Sigmoid colon (tissue), 7 donors: Measurements from ENCODE around the gene FOXQ1. TPM values are rescaled to one million over a fixed set of nuclear protein-coding genes. Genes with fewer than 3 reads are reported as not detected.

ENCODE experiments used
- DNase-seq: peaks from one replicate; pipeline ENCODE4 v3.0.0-alpha.2; 2019
- H3K27ac ChIP-seq, 4 donors: fragments of 200-600 bp; sonication (generic); one replicate each; pipeline ENCODE4 v1.5.1; 2016 to 2019; ENCODE audit warnings: mild to moderate bottlenecking in 1 of 4
- H3K27me3 ChIP-seq, 3 donors: fragments of 200-600 bp; sonication (generic); one replicate each; pipeline ENCODE4 v1.5.1; 2019; ENCODE audit warnings: mild to moderate bottlenecking in 1 of 3
- H3K36me3 ChIP-seq, 4 donors: fragments of 200-600 bp; sonication (generic); one replicate each; pipeline ENCODE4 v1.5.1; 2016 to 2019
- H3K4me1 ChIP-seq, 4 donors: fragments of 200-600 bp; sonication (generic); one replicate each; pipeline ENCODE4 v1.5.1; 2017 to 2019
- H3K4me3 ChIP-seq, 4 donors: fragments of 200-600 bp; sonication (generic); one replicate each; pipeline ENCODE4 v1.5.1; 2017 to 2019; ENCODE audit warnings: mild to moderate bottlenecking in 2 of 4, moderate library complexity in 1 of 4
- H3K9me3 ChIP-seq, 4 donors: fragments of 200-600 bp in 3 of 4; sonication (generic) in 3 of 4; one replicate each; pipeline versions ENCODE4 v1.5.1 to v1.6.1; 2013 to 2019
- CTCF ChIP-seq, 4 experiments: fragments of 450-650 bp in 3 of 4; fragments of 200-600 bp in 1 of 4; IDR thresholded peaks; one replicate each; pipeline ENCODE4 v1.5.1; 2016 to 2019; ENCODE audit warnings: antibody characterized with exemption in 4 of 4, mild to moderate bottlenecking in 3 of 4, moderate library complexity in 2 of 4
- EP300 ChIP-seq, 4 donors: sonication (generic); formaldehyde crosslinking; IDR thresholded peaks; one replicate each; pipeline ENCODE4 v1.6.1; 2017; ENCODE audit warnings: antibody characterized with exemption in 4 of 4
- POLR2A ChIP-seq, 2 donors: fragments of 450-650 bp; IDR thresholded peaks; one replicate each; pipeline ENCODE4 v1.6.1; 2016; ENCODE audit warnings: antibody characterized with exemption in 2 of 2, mild to moderate bottlenecking in 2 of 2, moderate library complexity in 2 of 2
- POLR2AphosphoS5 ChIP-seq, 4 donors: sonication (generic); formaldehyde crosslinking; IDR thresholded peaks; one replicate each; pipeline ENCODE4 v1.6.1; 2017; ENCODE audit warnings: antibody characterized with exemption in 4 of 4
- WGBS, 2 donors: extraction: QIAGEN DNeasy Blood & Tissue Kit; methylation state at CpG; one replicate each; pipeline ENCODE4 v1.1.7; 2013; 5-methylcytosine and 5-hydroxymethylcytosine counted together
- intact Hi-C: fragments of 100-400 bp; cut with DNase I; formaldehyde crosslinking; loops from one replicate; pipeline ENCODE4 v1.15.1; 2023
- polyA plus RNA-seq, 3 donors: library from polyadenylated mRNA; stranded (reverse); fragments of 200-250 nt; gene quantifications; one replicate each; pipeline ENCODE4 v1.2.3, GENCODE V29; 2013
- total RNA-seq, 4 donors: library from RNA; depleted of rRNA; stranded (reverse); fragments of >200 nt; gene quantifications; one replicate each; pipeline ENCODE4 v1.1.0, GENCODE V29; 2016
- donor health status: healthy with polysubstance abuse.
- donor health status: Bipolar disorder and iron deficiency.
- donor health status: healthy.

FOXQ1 gene
- total and polyA plus RNA-seq, 7 donors = 0.33 to 0.60 (median 0.34) TPM; not detected in 4

GRCh38 chr6:1313767-1314503, 2.0 kb downstream of the FOXQ1 start:
- no peak for TF ChIP-seq POLR2A (IDR thresholded peaks at IDR 0.05)
- TF ChIP-seq CTCF (IDR thresholded peaks at IDR 0.05) = peak in 1 of 4 experiments; percentile 33

GRCh38 chr6:1314617-1315016, 2.7 kb downstream of the FOXQ1 start:
- peaks cover 20 to 66% (median 50%) of the 10 kb centered on the region in 3 donors for H3K27me3 ChIP-seq

More at GRCh38 chr6:1313767-1314503, 2.0 kb downstream of the FOXQ1 start:
- Histone ChIP-seq H3K27me3 (peaks cover 20 to 71% (median 50%) of the 10 kb centered on the region in 3 donors), H3K4me3 (peak overlapping the region in 3 of 4 donors; percentile 16 to 40 (median 17)), H3K36me3 (no peaks in the 10 kb centered on the region), H3K4me1 (peaks cover 0 to 41% (median 32%) of the 10 kb centered on the region in 4 donors), H3K9me3 (no peaks in the 10 kb centered on the region), H3K27ac (peak overlapping the region in 1 of 4 donors; percentile 52)
- no peak for DNase-seq
- WGBS, 2 donors = 5 to 7% methylated on average over 45 of the region's 45 CpGs
- intact Hi-C loops = no loop called here

GRCh38 chr6:1315201-1315559, 3.3 kb downstream of the FOXQ1 start:
- no peak overlapping the region for H3K27ac ChIP-seq

More at GRCh38 chr6:1314617-1315016, 2.7 kb downstream of the FOXQ1 start:
- Histone ChIP-seq H3K36me3 (no peaks in the 10 kb centered on the region), H3K27ac (peak overlapping the region in 1 of 4 donors; percentile 3), H3K4me3 (no peak overlapping the region), H3K4me1 (peaks cover 0 to 41% (median 32%) of the 10 kb centered on the region in 4 donors), H3K9me3 (no peaks in the 10 kb centered on the region)
- no peak for DNase-seq
- no peak for TF ChIP-seq POLR2AphosphoS5 (IDR thresholded peaks at IDR 0.05)
- no peak for TF ChIP-seq POLR2A (IDR thresholded peaks at IDR 0.05)
- TF ChIP-seq CTCF (IDR thresholded peaks at IDR 0.05) = no peak
- TF ChIP-seq EP300 (IDR thresholded peaks at IDR 0.05) = no peak
- 59 to 71% methylated on average over 2 of the region's 2 CpGs for WGBS, 2 donors
- intact Hi-C loops = no loop called here

GRCh38 chr6:1315560-1316386, 3.9 kb downstream of the FOXQ1 start:
- 49 to 64% methylated on average over 11 of the region's 11 CpGs for WGBS, 2 donors
- intact Hi-C loops = no loop called here
- H3K36me3 ChIP-seq = no peaks in the 10 kb centered on the region
- no peak for TF ChIP-seq CTCF (IDR thresholded peaks at IDR 0.05)
- no peak for TF ChIP-seq POLR2AphosphoS5 (IDR thresholded peaks at IDR 0.05)
- TF ChIP-seq POLR2A (IDR thresholded peaks at IDR 0.05) = no peak
- no peak for TF ChIP-seq EP300 (IDR thresholded peaks at IDR 0.05)
- H3K27ac ChIP-seq = peak overlapping the region in 1 of 4 donors; percentile 67
- H3K4me1 ChIP-seq = peaks cover 0 to 38% (median 31%) of the 10 kb centered on the region in 4 donors
- H3K9me3 ChIP-seq = no peaks in the 10 kb centered on the region
- peaks cover 20 to 55% (median 40%) of the 10 kb centered on the region in 3 donors for H3K27me3 ChIP-seq
- H3K4me3 ChIP-seq = peak overlapping the region; percentile 23 to 53 (median 50)
- DNase-seq = no peak

More at GRCh38 chr6:1315201-1315559, 3.3 kb downstream of the FOXQ1 start:
- Histone ChIP-seq H3K4me3 (no peak overlapping the region), H3K4me1 (peaks cover 0 to 41% (median 32%) of the 10 kb centered on the region in 4 donors), H3K36me3 (no peaks in the 10 kb centered on the region), H3K9me3 (no peaks in the 10 kb centered on the region), H3K27me3 (peaks cover 20 to 61% (median 46%) of the 10 kb centered on the region in 3 donors)
- TF ChIP-seq CTCF (IDR thresholded peaks at IDR 0.05) (no peak), POLR2AphosphoS5 (IDR thresholded peaks at IDR 0.05) (no peak), EP300 (IDR thresholded peaks at IDR 0.05) (no peak)
- intact Hi-C loops = no loop called here
- 62 to 63% methylated on average over 1 of the region's 1 CpG for WGBS, 2 donors
- DNase-seq = no peak
